Testis (tissue), 3 donors: ENCODE data around the gene TGM3. TPM values are rescaled to one million over a fixed set of nuclear protein-coding genes. Genes with fewer than 3 reads are reported as not detected.

Experiments
- DNase-seq: peaks from one replicate; pipeline ENCODE4 v3.0.0-alpha.2; 2019
- H3K27ac ChIP-seq, 2 donors: fragments of 200-600 bp; sonication (generic); one replicate each; pipeline ENCODE4 v1.5.1; 2019
- H3K27me3 ChIP-seq: fragments of 200-600 bp; sonication (generic); one replicate; pipeline ENCODE4 v1.5.1; 2019
- H3K36me3 ChIP-seq: fragments of 200-600 bp; sonication (generic); one replicate; pipeline ENCODE4 v1.5.1; 2017; ENCODE audit warnings: low read depth; ENCODE audit errors: missing control alignments
- H3K4me1 ChIP-seq: fragments of 200-600 bp; sonication (generic); one replicate; pipeline ENCODE4 v1.5.1; 2019
- H3K4me3 ChIP-seq, 2 donors: fragments of 200-600 bp; sonication (generic); one replicate each; pipeline ENCODE4 v1.5.1; 2017 to 2019
- H3K9me3 ChIP-seq: fragments of 200-600 bp; sonication (generic); one replicate; pipeline ENCODE4 v1.5.1; 2017
- POLR2A ChIP-seq: fragments of 450-650 bp; IDR thresholded peaks from one replicate; pipeline ENCODE4 v1.6.1; 2017; ENCODE audit warnings: antibody characterized with exemption, mild to moderate bottlenecking, moderate library complexity
- WGBS, 2 donors: methylation state at CpG; one replicate each; pipeline ENCODE4 v1.1.5; 2018; 5-methylcytosine and 5-hydroxymethylcytosine counted together
- intact Hi-C: fragments of 100-400 bp; cut with DNase I; formaldehyde crosslinking; loops from one replicate; pipeline ENCODE4 v1.15.1; 2023; ENCODE audit warnings: low total_unique reads
- polyA plus RNA-seq: library from polyadenylated mRNA; stranded (reverse); fragments of 350-450 nt; fragmentation: Illumina TruSeq; extraction: RNeasy Lipid Tissue Mini Kit (QIAGEN cat#74804); gene quantifications from one replicate; pipeline ENCODE4 v1.2.3, GENCODE V29; 2014; ENCODE audit warnings: low read depth, low replicate concordance; ENCODE audit not compliant: insufficient read depth
- total RNA-seq, 2 donors: library from RNA; depleted of rRNA; stranded (reverse); fragments of >200 nt; gene quantifications; one replicate each; pipeline ENCODE4 v1.2.3, GENCODE V29; 2016
- TF ChIP-seq, protein P1 (sequence below), 3 experiments: fragments of 450-650 bp in 2 of 3; fragments of 200-600 bp in 1 of 3; sonication (generic) in 1 of 3; IDR thresholded peaks; one replicate each; pipeline ENCODE4 v1.5.1; 2016 to 2019; ENCODE audit warnings: antibody characterized with exemption in 3 of 3, mild to moderate bottlenecking in 2 of 3, moderate library complexity in 1 of 3

The TGM3 gene
- total and polyA plus RNA-seq, 3 donors from 2014 or later = 2.6 to 4.9 (median 3.1) TPM

DNA sequence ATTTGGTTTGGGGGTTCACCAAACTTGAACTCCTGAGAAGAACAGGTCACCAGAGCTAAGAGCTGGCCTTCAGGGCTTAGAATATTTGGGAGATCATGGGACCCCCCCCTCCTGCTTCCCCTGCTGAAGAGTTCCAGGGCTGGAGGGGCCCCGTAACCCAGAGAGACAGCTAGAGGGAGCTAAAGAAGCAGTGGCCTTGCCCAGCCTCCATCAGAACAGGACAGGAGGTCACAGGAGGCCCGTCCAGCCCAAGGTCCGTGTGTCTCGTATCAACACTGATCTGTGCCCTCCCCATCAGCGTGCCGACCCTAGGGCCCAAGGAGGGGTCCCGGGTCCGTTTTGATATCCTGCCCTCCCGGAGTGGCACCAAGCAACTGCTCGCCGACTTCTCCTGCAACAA lies 44.3 kb downstream of the TGM3 start:
- Histone ChIP-seq H3K27ac (no peak overlapping the region), H3K4me3 (no peak overlapping the region), H3K9me3 (no peaks in the 10 kb centered on the region), H3K36me3 (no peaks in the 10 kb centered on the region), H3K27me3 (no peaks in the 10 kb centered on the region), H3K4me1 (no peaks in the 10 kb centered on the region)
- TF ChIP-seq POLR2A = no peak
- TF ChIP-seq, protein P1, sequence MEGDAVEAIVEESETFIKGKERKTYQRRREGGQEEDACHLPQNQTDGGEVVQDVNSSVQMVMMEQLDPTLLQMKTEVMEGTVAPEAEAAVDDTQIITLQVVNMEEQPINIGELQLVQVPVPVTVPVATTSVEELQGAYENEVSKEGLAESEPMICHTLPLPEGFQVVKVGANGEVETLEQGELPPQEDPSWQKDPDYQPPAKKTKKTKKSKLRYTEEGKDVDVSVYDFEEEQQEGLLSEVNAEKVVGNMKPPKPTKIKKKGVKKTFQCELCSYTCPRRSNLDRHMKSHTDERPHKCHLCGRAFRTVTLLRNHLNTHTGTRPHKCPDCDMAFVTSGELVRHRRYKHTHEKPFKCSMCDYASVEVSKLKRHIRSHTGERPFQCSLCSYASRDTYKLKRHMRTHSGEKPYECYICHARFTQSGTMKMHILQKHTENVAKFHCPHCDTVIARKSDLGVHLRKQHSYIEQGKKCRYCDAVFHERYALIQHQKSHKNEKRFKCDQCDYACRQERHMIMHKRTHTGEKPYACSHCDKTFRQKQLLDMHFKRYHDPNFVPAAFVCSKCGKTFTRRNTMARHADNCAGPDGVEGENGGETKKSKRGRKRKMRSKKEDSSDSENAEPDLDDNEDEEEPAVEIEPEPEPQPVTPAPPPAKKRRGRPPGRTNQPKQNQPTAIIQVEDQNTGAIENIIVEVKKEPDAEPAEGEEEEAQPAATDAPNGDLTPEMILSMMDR (IDR thresholded peaks at IDR 0.05) = no peak
- 90 to 95% methylated on average over 8 to 11 of the region's 11 CpGs for WGBS, 2 donors
- intact Hi-C loops = no loop called here
- no peak for DNase-seq

DNA sequence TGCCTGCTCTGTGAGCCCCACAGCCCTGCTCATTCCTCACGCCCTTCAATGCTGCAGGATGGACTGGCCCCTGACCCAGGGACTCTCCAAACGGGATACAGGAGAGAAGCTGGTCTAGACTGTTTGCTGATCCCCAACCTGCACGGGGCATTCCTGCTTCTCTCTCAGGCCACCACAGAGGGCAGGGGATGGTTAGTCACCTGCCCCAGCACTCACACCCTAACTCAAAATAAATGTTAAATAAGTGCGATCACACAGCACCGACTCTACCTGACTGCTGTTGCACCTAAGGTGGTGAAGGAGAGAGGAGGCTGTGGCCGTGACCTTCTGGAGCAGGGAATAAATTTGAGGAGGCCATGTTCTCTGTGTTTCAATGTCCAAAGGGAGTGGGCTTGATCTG lies 45.0 kb downstream of the TGM3 start:
- no peaks in the 10 kb centered on the region for H3K4me1 ChIP-seq
- no peaks in the 10 kb centered on the region for H3K27me3 ChIP-seq
- DNase-seq = no peak
- no peaks in the 10 kb centered on the region for H3K36me3 ChIP-seq
- TF ChIP-seq POLR2A = no peak
- TF ChIP-seq, protein P1 (IDR thresholded peaks at IDR 0.05) = no peak
- H3K27ac ChIP-seq = no peak overlapping the region
- intact Hi-C loops = no loop called here
- H3K4me3 ChIP-seq = no peak overlapping the region
- 86 to 94% methylated on average over 6 of the region's 6 CpGs for WGBS, 2 donors
- no peaks in the 10 kb centered on the region for H3K9me3 ChIP-seq

DNA sequence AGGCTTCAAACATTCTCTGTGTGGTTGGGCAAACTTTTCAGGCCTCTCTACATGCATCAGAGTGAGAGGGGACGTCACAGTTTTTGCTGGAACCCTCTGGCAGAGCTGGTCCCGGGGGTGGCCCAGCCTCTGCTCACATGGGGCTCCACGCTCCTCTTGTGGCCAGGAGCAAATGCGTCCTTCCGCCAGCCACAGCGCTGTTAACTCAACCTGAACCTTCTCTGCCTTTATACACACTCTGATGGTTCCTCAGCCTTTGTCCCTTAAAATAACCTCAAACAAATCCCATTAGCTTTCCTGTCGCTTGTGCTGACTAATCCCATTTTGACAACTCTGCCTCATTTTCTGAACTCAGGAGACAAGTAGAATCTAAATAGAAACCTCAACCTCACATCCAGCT lies 45.5 kb downstream of the TGM3 start:
- TF ChIP-seq POLR2A = no peak
- TF ChIP-seq, protein P1 (IDR thresholded peaks at IDR 0.05) = no peak
- no peaks in the 10 kb centered on the region for H3K36me3 ChIP-seq
- no peaks in the 10 kb centered on the region for H3K4me1 ChIP-seq
- H3K4me3 ChIP-seq = no peak overlapping the region
- intact Hi-C loops = no loop called here
- H3K27ac ChIP-seq = no peak overlapping the region
- no peaks in the 10 kb centered on the region for H3K9me3 ChIP-seq
- H3K27me3 ChIP-seq = no peaks in the 10 kb centered on the region
- 84 to 94% methylated on average over 7 of the region's 7 CpGs for WGBS, 2 donors
- DNase-seq = no peak

DNA sequence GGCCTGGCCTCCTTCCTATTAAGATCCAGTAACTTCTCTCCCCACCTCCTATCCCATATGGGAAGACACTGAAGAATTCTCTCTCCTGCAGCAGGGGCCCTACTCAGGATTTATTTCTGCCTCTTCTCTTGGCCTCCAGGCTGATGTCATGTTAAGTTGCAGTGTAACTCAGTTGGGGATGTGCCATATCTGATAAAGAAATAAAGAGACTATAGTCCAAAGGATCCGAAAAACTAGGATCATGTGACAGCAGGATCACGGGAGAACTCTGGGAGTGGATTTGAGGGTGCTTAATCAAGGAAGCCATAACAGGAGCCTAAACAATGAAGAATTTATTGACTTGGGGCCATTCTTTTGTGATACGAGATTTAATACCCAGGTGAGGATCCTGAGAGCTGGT lies 46.4 kb downstream of the TGM3 start:
- WGBS, 2 donors = 78 to 82% methylated on average over 3 of the region's 3 CpGs

DNA sequence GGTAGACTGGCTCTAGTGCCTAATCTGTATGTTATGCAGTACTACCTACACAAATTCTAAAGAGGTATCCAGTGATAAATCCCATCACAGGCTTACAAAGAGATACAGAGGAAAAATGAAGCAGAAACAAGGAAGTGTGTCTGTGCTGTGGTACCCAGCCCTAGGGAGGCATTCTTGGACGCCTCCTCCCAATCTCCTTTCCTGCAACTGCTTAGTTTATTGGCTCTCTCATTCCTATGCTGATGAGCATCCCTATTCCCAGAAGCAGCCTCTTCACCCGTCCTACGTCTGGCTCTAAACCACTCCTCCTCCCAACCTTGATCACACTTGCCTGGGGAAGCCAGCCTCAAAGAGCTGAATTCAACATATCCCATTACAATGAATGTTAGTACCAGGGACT lies 50.4 kb downstream of the TGM3 start:
- DNase-seq = no peak
- Histone ChIP-seq H3K27ac (no peak overlapping the region), H3K27me3 (no peaks in the 10 kb centered on the region), H3K36me3 (no peaks in the 10 kb centered on the region), H3K4me3 (no peak overlapping the region), H3K9me3 (no peaks in the 10 kb centered on the region), H3K4me1 (no peaks in the 10 kb centered on the region)
- intact Hi-C loops = no loop called here
- 30 to 56% methylated on average over 3 of the region's 3 CpGs for WGBS, 2 donors
- TF ChIP-seq, protein P1 (IDR thresholded peaks at IDR 0.05) = no peak
- no peak for TF ChIP-seq POLR2A

More for the DNA sequence above, 46.4 kb downstream of the TGM3 start:
- DNase-seq = no peak
- intact Hi-C loops = no loop called here
- TF ChIP-seq, protein P1 (IDR thresholded peaks at IDR 0.05) = no peak
- H3K4me1 ChIP-seq = no peaks in the 10 kb centered on the region
- H3K36me3 ChIP-seq = no peaks in the 10 kb centered on the region
- no peak overlapping the region for H3K4me3 ChIP-seq
- H3K27ac ChIP-seq = no peak overlapping the region
- no peaks in the 10 kb centered on the region for H3K27me3 ChIP-seq
- no peaks in the 10 kb centered on the region for H3K9me3 ChIP-seq
